MG63 (cell line): ENCODE data around the gene PDLIM7. TPM values are rescaled to one million over a fixed set of nuclear protein-coding genes. Genes with fewer than 3 reads are reported as not detected.

Source experiments
- DNase-seq: peaks from one replicate; pipeline ENCODE4 v3.0.0-alpha.2; 2020
- H3K27me3 ChIP-seq: fragments of 250-450 bp; sonication (Bioruptor Pico); 2 replicates; pipeline ENCODE4 v1.5.1; 2020; ENCODE audit warnings: mild to moderate bottlenecking, moderate library complexity
- H3K36me3 ChIP-seq: fragments of 250-450 bp; sonication (Bioruptor Pico); 2 replicates; pipeline ENCODE4 v1.5.1; 2020; ENCODE audit warnings: mild to moderate bottlenecking, moderate library complexity
- H3K4me3 ChIP-seq: fragments of 250-450 bp; sonication (Bioruptor Pico); 2 replicates; pipeline ENCODE4 v1.5.1; 2020; ENCODE audit warnings: mild to moderate bottlenecking, moderate library complexity
- H3K9me3 ChIP-seq: fragments of 250-450 bp; sonication (Bioruptor Pico); 2 replicates; pipeline ENCODE4 v1.5.1; 2020; ENCODE audit warnings: mild to moderate bottlenecking, moderate library complexity
- total RNA-seq: library from RNA; depleted of rRNA; stranded (reverse); fragments of >200 nt; shearing (Covaris generic); gene quantifications from 2 replicates; pipeline ENCODE4 v1.2.3, GENCODE V29; 2014; ENCODE audit warnings: low replicate concordance; rRNA removed

The PDLIM7 gene
- total RNA-seq, 1 experiment from 2014 or later = 165 TPM

DNA sequence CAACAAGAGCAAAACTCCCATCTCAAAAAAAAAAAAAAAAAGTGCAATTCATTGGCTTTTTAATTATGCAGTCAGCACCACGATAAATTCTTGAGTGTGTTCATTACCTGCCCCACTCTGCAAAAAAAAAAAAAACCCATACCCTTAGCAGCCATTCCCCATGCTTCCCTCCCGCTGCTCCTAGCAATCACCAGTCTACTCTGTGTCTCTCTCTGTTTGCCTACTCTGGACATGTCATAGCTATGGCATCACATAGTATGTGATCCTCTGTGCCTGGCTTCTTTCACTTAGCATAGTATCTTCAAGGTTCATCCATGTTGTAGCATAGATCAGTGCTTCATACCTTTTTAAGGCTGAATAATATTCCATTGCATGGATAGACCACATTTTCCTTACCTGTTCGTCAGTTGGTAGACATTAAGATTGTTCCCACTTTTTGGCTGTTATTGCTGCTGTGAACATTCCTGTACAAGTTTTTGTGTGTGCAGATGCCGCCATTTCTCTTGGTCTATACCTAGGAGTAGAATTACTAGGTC is 57.8 kb downstream of the PDLIM7 start:
- DNase-seq = no peak
- Histone ChIP-seq H3K4me3 (no peak overlapping the region), H3K36me3 (peaks cover 96% of the 10 kb centered on the region), H3K27me3 (no peaks in the 10 kb centered on the region), H3K9me3 (no peaks in the 10 kb centered on the region)

GRCh38 chr5:177438468-177438867 is 58.9 kb downstream of the PDLIM7 start:
- Histone ChIP-seq H3K9me3 (no peaks in the 10 kb centered on the region), H3K36me3 (peaks cover 96% of the 10 kb centered on the region), H3K4me3 (no peak overlapping the region), H3K27me3 (no peaks in the 10 kb centered on the region)
- peak; percentile 17 for DNase-seq

DNA sequence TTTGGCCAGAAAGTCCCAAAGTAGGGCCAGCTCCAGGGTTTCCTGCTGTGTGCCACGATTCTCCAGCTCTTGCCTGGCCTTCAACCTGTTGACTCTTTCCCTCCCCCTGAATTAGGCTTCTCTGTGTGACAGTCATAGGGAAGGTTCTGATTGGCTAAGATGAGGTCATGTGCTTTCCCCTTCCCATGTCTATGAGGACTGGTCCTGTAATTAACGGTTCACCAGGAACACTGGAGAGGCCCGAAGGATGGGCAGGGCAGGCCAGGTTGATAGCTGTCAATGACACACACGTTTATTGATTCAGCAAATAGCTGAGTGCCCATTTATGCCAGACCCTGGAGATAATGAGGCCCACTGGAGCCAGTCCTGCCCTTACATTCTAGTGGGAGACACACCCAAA is 59.8 kb downstream of the PDLIM7 start:
- Histone ChIP-seq H3K27me3 (no peaks in the 10 kb centered on the region), H3K36me3 (peaks cover 96% of the 10 kb centered on the region), H3K4me3 (no peak overlapping the region), H3K9me3 (no peaks in the 10 kb centered on the region)
- no peak for DNase-seq

DNA sequence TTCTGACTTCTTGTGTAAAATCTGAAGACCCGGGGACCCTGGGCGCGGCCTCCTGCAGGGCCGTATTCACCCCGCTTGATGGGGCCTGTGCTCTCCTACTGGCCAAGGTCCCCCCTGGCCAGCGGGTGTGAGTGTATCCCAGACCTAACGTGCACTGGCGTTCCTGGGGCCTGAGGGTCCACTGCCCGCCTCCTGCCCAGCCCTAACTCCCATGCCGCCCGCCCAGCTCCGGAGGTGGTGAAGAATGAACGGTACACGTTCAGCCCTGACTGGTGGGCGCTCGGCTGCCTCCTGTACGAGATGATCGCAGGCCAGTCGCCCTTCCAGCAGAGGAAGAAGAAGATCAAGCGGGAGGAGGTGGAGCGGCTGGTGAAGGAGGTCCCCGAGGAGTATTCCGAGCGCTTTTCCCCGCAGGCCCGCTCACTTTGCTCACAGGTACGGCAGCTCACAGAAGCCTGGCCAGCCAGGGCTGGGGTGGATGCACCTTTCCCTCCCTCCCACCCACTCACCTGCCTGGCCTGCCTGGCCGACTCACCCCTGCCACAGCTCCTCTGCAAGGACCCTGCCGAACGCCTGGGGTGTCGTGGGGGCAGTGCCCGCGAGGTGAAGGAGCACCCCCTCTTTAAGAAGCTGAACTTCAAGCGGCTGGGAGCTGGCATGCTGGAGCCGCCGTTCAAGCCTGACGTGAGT is 61.4 kb downstream of the PDLIM7 start:
- DNase-seq = no peak
- peaks cover 96% of the 10 kb centered on the region for H3K36me3 ChIP-seq
- no peak overlapping the region for H3K4me3 ChIP-seq
- H3K9me3 ChIP-seq = no peaks in the 10 kb centered on the region
- no peaks in the 10 kb centered on the region for H3K27me3 ChIP-seq

DNA sequence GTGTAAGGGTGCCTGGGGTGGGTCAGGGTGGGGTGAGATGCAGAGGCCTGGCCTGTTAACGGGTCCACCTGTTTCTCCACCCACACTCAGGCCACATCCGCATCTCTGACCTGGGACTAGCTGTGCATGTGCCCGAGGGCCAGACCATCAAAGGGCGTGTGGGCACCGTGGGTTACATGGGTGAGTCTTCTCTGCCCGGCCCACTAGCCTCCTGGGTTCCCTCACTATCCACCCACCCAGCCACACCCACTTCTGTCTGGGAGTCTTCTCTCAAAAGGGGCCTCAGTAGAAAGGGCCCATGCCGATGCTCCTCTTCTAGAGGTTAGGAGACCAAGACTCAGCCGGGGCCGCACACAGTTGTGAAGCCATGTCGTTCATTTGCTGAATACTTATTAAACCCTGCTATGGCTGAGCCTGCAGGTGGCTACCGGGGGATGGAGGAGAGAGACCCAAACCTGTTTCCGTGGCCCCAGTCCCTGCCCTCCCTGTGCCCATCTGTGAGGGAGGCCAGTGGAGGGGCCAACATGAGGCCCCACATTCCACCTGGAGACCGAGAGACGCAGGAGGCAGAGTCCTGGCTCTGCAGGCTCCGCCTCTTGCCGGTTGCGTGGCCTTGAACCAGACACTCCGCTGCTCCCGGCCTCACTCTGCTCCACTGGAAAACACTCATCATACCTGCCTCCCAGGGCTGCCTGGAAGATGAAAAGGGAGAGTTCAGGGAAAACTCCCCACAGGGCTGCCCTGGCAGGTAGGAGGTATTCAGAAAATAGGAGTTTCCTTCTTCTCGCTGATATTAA is 62.3 kb downstream of the PDLIM7 start:
- Histone ChIP-seq H3K36me3 (peaks cover 96% of the 10 kb centered on the region), H3K27me3 (no peaks in the 10 kb centered on the region), H3K4me3 (no peak overlapping the region), H3K9me3 (no peaks in the 10 kb centered on the region)
- peak; percentile 4 for DNase-seq

DNA sequence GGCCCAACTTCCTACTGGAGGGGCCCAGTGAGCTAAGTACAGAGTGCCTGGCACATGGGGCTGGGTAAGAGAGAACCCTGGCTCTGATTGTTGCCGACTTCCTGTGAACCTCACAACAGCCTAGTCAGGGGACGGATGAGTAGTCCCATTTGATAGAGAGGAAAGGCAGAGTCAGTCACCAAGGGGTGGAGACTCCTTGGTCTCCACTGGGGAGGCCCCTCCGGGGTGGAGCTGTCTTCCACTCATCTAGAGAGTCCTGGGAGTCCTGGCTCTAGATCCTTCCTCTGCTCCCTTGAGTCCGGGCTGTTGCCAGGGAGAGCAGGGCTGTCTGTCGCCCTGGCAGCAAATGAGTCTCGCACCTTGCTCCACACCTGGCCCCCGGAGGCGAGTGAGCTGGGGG is 63.0 kb downstream of the PDLIM7 start:
- Histone ChIP-seq H3K36me3 (peaks cover 93% of the 10 kb centered on the region), H3K27me3 (no peaks in the 10 kb centered on the region)
- DNase-seq = peak; percentile 21

GRCh38 chr5:177433658-177434217 is 63.7 kb downstream of the PDLIM7 start:
- DNase-seq = no peak
- Histone ChIP-seq H3K9me3 (no peaks in the 10 kb centered on the region), H3K27me3 (no peaks in the 10 kb centered on the region), H3K36me3 (peaks cover 92% of the 10 kb centered on the region), H3K4me3 (no peak overlapping the region)

More for the DNA sequence above, 63.0 kb downstream of the PDLIM7 start:
- Histone ChIP-seq H3K9me3 (no peaks in the 10 kb centered on the region), H3K4me3 (no peak overlapping the region)

Other genes starting within 250 kb of the PDLIM7 start
- 50.3 and 61.3 TPM in 2 replicates for gene RAB24, start 193.9 kb downstream of the PDLIM7 start, total RNA-seq
- 914 and 924 TPM in 2 replicates for gene PRELID1, start 193.8 kb downstream of the PDLIM7 start, total RNA-seq
- gene MXD3, start 185.7 kb downstream of the PDLIM7 start, total RNA-seq = 52.9 and 53.3 TPM in 2 replicates
- 296 and 502 TPM in 2 replicates for gene LMAN2, start 145.9 kb downstream of the PDLIM7 start, total RNA-seq
- 10.7 and 16.7 TPM in 2 replicates for gene RGS14, start 139.7 kb downstream of the PDLIM7 start, total RNA-seq
- gene SLC34A1, start 113.2 kb downstream of the PDLIM7 start, total RNA-seq = not detected in 2 replicates
- gene PFN3, start 96.9 kb downstream of the PDLIM7 start, total RNA-seq = not detected in 2 replicates
- 1.3 and 2.3 TPM in 2 replicates for gene F12, start 88.0 kb downstream of the PDLIM7 start, total RNA-seq
- gene GRK6, start 70.9 kb downstream of the PDLIM7 start, total RNA-seq = 62.4 and 127 TPM in 2 replicates
- 61.4 and 68.2 TPM in 2 replicates for gene PRR7, start 50.8 kb downstream of the PDLIM7 start, total RNA-seq
- 245 and 334 TPM in 2 replicates for gene DBN1, start 24.0 kb downstream of the PDLIM7 start, total RNA-seq
- gene DOK3, start 12.2 kb upstream of the PDLIM7 start, total RNA-seq = 0.92 TPM in 1 of 2 replicates, not detected in the other
- 125 and 127 TPM in 2 replicates for gene DDX41, start 19.4 kb upstream of the PDLIM7 start, total RNA-seq
- 17.5 and 22.3 TPM in 2 replicates for gene FAM193B, start 57.0 kb upstream of the PDLIM7 start, total RNA-seq
- gene TMED9, start 94.6 kb upstream of the PDLIM7 start, total RNA-seq = 310 and 483 TPM in 2 replicates
- gene B4GALT7, start 102.5 kb upstream of the PDLIM7 start, total RNA-seq = 21.7 and 46.5 TPM in 2 replicates